HepG2 (cell line): Measurements from ENCODE around the gene LRRC8D.

Experiments
- ELF1 ChIP-seq: sonication (generic); formaldehyde crosslinking; IDR thresholded peaks from 2 replicates; pipeline ENCODE4 v1.4.0; 2020; ENCODE audit warnings: missing genetic modification reagents
- ESRRA ChIP-seq: sonication (generic); formaldehyde crosslinking; IDR thresholded peaks from 2 replicates; pipeline ENCODE4 v1.5.1; 2020; ENCODE audit warnings: mild to moderate bottlenecking, low read depth, missing genetic modification reagents
- FOXP1 ChIP-seq, 2 experiments: fragments of 450-650 bp in 1 of 2; IDR thresholded peaks; 2 replicates each; pipeline ENCODE4 v1.6.1; 2017 to 2018; ENCODE audit warnings: antibody characterized with exemption in 1 of 2
- MAFK ChIP-seq, 2 experiments: IDR thresholded peaks in 1 of 2; conservative IDR thresholded peaks in 1 of 2; 2 replicates each; pipeline ENCODE4 v1.6.1; 2011; ENCODE audit warnings: improper control_type of control experiment in 2 of 2, low read length in 2 of 2
- MYC ChIP-seq: sonication (generic); formaldehyde crosslinking; IDR thresholded peaks from 2 replicates; pipeline ENCODE4 v1.9.0; 2021; ENCODE audit warnings: missing genetic modification reagents, borderline replicate concordance
- NRL ChIP-seq: sonication (generic); formaldehyde crosslinking; IDR thresholded peaks from 2 replicates; pipeline ENCODE4 v1.5.0; 2020; ENCODE audit warnings: missing genetic modification reagents, mild to moderate bottlenecking, moderate library complexity, borderline replicate concordance
- PHF21A ChIP-seq: sonication (generic); formaldehyde crosslinking; IDR thresholded peaks from 2 replicates; pipeline ENCODE4 v1.5.0; 2020; ENCODE audit warnings: mild to moderate bottlenecking, missing genetic modification reagents
- SOX6 ChIP-seq, 2 experiments: fragments of 450-650 bp in 1 of 2; sonication (generic) in 1 of 2; formaldehyde crosslinking in 1 of 2; IDR thresholded peaks; 2 replicates each; pipeline versions ENCODE4 v1.4.0 to v1.6.1; 2017 to 2020; ENCODE audit warnings: antibody characterized with exemption in 1 of 2, mild to moderate bottlenecking in 1 of 2, missing genetic modification reagents in 1 of 2
- STAG1 ChIP-seq: sonication (generic); formaldehyde crosslinking; IDR thresholded peaks from 2 replicates; pipeline ENCODE4 v1.4.0; 2020; ENCODE audit warnings: missing genetic modification reagents
- TAF1 ChIP-seq: sonication (generic); formaldehyde crosslinking; IDR thresholded peaks from 2 replicates; pipeline ENCODE4 v1.4.0; 2020; ENCODE audit warnings: missing genetic modification reagents
- TCF12 ChIP-seq, 2 experiments: fragments of 450-650 bp in 1 of 2; sonication (generic) in 1 of 2; formaldehyde crosslinking in 1 of 2; IDR thresholded peaks; 2 replicates each; pipeline versions ENCODE4 v1.6.1 to v1.8.0; 2017 to 2022; ENCODE audit warnings: antibody characterized with exemption in 1 of 2, mild to moderate bottlenecking in 1 of 2, missing genetic modification reagents in 1 of 2, moderate library complexity in 1 of 2
- YEATS4 ChIP-seq: sonication (generic); formaldehyde crosslinking; IDR thresholded peaks from 2 replicates; pipeline ENCODE4 v1.4.0; 2020; ENCODE audit warnings: missing genetic modification reagents, borderline replicate concordance
- TF ChIP-seq, protein P1 (sequence below): sonication (generic); formaldehyde crosslinking; IDR thresholded peaks from 2 replicates; pipeline ENCODE4 v1.5.0; 2020; ENCODE audit warnings: mild to moderate bottlenecking, missing genetic modification reagents, moderate library complexity

DNA sequence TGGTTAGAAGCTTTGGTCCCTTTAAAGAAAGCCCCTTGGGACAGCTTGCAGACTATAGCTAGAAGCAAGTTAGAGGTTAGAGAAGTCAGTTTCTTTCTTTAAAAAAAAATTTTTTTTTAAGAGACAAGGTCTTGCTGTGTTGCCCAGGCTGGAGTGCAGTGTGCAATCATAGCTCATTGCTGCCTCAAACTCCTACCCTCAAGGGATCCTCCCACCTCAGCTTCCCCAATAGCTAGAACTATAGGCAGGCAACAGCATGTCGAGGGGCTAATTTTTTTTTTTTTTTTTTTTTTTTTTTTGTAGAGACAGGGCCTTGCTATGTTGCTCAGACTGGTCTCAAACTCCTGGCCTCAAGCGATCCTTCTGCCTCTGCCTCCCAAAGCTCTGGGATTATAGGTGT lies 129.9 kb downstream of the LRRC8D start:
- TF ChIP-seq, protein P1, sequence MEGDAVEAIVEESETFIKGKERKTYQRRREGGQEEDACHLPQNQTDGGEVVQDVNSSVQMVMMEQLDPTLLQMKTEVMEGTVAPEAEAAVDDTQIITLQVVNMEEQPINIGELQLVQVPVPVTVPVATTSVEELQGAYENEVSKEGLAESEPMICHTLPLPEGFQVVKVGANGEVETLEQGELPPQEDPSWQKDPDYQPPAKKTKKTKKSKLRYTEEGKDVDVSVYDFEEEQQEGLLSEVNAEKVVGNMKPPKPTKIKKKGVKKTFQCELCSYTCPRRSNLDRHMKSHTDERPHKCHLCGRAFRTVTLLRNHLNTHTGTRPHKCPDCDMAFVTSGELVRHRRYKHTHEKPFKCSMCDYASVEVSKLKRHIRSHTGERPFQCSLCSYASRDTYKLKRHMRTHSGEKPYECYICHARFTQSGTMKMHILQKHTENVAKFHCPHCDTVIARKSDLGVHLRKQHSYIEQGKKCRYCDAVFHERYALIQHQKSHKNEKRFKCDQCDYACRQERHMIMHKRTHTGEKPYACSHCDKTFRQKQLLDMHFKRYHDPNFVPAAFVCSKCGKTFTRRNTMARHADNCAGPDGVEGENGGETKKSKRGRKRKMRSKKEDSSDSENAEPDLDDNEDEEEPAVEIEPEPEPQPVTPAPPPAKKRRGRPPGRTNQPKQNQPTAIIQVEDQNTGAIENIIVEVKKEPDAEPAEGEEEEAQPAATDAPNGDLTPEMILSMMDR (CRISPR knock-in tag): no peak
- TF ChIP-seq SOX6 (IDR thresholded peaks at IDR 0.05) (no peak), SOX6 (CRISPR knock-in tag; IDR thresholded peaks at IDR 0.05) (no peak), MYC (no peak), MAFK (conservative IDR thresholded peaks at IDR 0.05 in 1 of 2, IDR thresholded peaks at IDR 0.05 in 1 of 2; ENCODE audit: low read length in 2 of 2) (no peak), FOXP1 (IDR thresholded peaks at IDR 0.05) (no peak), FOXP1 (CRISPR knock-in tag; IDR thresholded peaks at IDR 0.05) (no peak), ELF1 (CRISPR knock-in tag) (no peak), NRL (CRISPR knock-in tag) (no peak), YEATS4 (CRISPR knock-in tag) (no peak), PHF21A (no peak), TAF1 (no peak), STAG1 (no peak), TCF12 (IDR thresholded peaks at IDR 0.05) (no peak), TCF12 (CRISPR knock-in tag; IDR thresholded peaks at IDR 0.05) (no peak), ESRRA (CRISPR knock-in tag) (no peak)
